Measurements from ENCODE around the gene NLE1.
A peak's percentile ranks its signal among the peaks of the same experiment; 100 is the strongest.
"Not testable (repeated sequence)": the region's sequence is repeated elsewhere in the genome, so short reads cannot be mapped to it uniquely, and the experiment has no call there.

The NLE1 gene

DNA sequence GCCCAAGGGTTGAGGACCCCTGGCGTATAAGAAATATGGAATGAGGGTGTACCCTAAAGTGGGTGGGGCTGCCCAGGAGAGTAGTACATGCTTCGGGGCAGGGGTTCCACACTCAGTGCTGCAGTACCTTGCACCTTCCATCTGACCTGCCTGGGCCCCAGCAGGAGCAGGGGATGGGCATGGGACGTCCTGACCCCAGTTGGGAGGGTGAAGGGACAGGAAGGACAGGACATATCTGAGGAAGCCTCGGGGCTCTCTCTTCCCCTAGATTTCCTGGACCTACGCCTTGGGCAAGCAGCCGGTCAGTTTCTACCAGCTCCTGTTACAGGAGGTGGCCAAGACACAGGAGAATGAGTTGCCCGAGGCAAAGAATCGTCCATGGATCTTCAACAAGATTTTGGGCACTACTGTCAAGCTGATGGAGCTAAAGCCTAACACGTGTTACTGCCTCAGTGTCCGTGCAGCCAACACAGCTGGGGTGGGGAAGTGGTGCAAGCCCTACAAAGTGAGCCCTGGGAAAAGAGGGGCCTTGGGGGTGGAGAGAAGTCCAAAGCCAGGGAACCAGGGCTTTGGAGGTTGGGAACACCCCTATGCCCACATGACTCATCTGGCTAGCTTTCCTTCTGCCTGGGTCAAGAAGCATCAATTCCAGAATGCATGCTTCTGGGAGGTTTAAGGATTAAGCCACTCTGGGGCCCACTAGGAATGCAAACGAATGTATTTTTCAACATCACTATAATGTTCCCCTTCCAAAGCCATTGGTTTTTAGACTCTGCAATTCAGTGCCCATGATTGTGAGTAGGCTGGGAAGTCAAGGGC lies 12.7 kb downstream of the NLE1 start:
- DNase-seq (ENCODE audit: insufficient read length, low spot score) (no peak), FAIRE-seq (no peak)
- TF ChIP-seq POLR2A (IDR thresholded peaks at IDR 0.05; ENCODE audit: low read depth, low read length), result no peak

DNA sequence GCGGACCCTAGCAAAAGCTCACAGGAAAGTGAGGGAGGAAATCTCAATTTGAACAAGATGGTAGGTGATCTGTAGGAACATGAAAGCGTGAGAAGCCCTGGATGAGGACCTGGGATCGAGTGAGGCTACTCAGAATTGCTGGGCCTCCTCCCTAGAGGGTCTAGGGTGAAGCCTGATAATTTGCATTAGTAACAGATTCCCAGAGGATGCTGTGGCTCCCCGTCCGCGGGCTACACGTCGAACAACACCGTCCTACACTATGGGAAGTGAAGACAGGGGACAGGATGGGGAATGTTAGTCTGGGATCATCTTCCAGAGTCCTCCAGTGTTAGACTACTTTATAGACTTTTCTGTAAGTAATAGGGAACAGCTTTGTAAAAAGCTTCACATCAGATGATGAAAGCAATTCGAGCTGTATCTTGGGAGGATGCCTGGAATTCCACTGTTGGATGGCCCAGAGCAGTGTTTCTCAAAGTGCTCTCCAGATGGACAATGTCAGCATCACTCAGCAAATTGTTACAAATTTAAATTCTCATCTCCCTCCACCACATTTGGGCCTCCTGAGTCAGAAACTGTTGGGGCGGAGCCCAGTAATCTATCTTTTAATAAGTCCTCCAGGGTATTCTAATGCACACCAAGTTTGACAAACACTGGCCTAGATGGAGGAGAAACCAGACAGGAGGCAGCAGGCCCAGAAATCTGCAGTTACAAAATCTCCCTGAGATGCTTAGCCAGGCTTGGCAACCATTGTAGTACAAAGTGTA lies 14.2 kb downstream of the NLE1 start:
- no peak for TF ChIP-seq POLR2A (IDR thresholded peaks at IDR 0.05; ENCODE audit: low read depth, low read length)
- FAIRE-seq, result no peak
- no peak for DNase-seq (ENCODE audit: insufficient read length, low spot score)

DNA sequence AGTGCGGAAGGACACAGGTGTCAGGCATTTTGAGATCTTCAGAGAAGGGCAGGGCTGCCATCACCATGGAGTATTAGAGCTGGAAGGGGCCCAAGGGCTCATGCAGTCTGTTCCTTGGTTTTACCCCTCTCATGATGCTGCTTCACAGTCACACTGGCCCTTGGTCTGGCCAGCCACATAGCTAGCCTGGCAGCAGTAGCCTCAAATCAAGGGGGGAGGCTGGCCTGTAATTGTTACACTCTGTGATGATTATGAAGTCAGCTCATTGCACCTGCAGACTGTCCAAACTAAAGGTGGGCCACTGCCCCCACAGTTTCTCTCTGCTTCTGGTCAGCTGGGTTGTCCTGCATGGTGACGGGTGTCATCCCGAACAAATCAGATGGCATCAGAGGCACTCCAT lies 20.8 kb downstream of the NLE1 start, which contains the start of gene FNDC8:
Gene FNDC8 (plus strand): TSS at position 301 of the 400 bp plus-strand sequence. CDS start 79 bp downstream, at position 380.
- no peak for TF ChIP-seq POLR2A (IDR thresholded peaks at IDR 0.05; ENCODE audit: low read depth, low read length)
- FAIRE-seq, result no peak

DNA sequence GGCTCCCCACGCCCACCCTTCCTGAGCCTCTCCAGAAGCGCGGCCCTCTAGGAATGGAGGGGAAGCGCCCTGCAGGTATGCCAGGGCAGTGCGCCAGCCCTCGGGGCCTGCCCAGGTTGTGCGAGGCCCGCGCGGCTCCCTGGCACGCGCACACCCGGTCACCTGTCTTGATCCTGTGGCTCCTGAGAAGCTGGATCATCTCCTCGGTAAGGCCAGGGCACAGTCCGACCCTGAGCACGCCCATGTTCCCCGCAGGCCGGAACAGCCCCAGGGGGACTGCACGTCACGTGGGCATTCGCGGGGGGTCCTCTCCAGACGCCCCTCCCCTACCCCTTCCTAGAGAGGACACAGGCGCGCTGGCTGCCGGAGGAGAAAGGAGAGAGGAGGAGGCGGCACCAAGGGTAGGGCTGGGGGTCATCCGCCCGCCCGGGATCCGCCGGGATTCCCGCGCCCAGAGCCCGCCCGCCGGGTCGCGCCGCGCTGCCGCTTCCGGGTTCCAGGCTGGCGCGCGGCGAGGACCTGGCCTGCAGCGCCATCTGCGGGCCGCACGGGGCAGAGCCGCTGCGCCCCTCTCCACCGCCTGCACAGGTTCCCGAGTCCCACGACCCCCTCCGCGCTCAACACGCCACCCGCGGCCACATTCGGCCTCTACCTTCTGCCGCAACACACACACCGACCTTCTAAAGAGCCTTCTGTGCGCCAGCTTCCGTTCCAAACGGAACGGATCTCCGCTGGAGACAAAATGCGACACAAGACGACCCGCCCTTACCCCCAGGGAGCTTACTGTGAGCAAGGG lies 22.5 kb downstream of the NLE1 start, which contains the start of gene RAD51D:
Gene RAD51D (minus strand): TSS at position 491 of the 796 bp plus-strand sequence. CDS start 247 bp downstream, at position 244.
- FAIRE-seq (no peak), DNase-seq (ENCODE audit: insufficient read length, low spot score) (peak; percentile 87)
- peak; percentile 31; the same call in 1 of the 2 replicates for TF ChIP-seq POLR2A (IDR thresholded peaks at IDR 0.05; ENCODE audit: low read depth, low read length)

More for the DNA sequence above, 20.8 kb downstream of the NLE1 start, which contains the start of gene FNDC8:
- DNase-seq (ENCODE audit: insufficient read length, low spot score), result no peak

DNA sequence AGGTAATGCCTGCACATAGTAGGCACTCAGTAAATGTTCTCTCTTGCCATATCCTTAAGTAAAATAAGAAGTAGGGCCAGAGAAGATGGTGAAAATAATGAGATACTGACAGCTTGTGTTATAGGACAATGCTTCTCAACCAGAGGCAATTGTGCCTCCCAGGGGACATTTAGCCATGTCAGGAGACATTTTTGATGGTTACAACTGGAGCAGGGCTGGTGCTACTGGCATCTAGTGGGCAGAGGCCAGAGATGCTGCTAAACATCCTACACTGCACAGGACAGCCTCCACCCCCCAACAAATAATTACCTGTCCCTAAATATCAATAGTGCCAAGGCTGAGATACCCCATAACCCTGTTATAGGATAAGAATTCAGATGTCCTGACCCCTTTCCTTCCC lies 24.1 kb downstream of the NLE1 start:
- FAIRE-seq (no peak), DNase-seq (ENCODE audit: insufficient read length, low spot score) (no peak)
- no peak for TF ChIP-seq POLR2A (IDR thresholded peaks at IDR 0.05; ENCODE audit: low read depth, low read length)

DNA sequence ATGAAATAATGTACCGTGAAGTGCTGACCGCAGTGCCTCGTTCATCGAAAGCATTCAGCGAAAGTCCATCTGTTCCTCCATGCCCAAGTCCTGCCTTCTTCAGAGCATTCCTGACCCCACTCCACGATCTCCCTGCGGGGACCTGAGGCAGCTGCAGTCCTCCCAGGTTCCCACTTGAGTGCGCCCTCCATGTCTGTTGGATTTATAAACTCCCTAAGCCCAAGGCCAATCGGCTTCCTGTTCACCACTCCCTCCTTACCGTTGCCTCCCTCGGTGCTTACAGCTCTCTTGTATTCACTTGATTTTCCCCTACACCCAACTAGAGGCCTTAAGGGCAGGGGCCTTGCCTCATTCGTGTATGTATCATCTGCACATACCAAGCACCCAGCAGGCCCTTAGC lies 25.3 kb downstream of the NLE1 start:
- FAIRE-seq (no peak), DNase-seq (ENCODE audit: insufficient read length, low spot score) (no peak)
- TF ChIP-seq POLR2A (IDR thresholded peaks at IDR 0.05; ENCODE audit: low read depth, low read length), result no peak

DNA sequence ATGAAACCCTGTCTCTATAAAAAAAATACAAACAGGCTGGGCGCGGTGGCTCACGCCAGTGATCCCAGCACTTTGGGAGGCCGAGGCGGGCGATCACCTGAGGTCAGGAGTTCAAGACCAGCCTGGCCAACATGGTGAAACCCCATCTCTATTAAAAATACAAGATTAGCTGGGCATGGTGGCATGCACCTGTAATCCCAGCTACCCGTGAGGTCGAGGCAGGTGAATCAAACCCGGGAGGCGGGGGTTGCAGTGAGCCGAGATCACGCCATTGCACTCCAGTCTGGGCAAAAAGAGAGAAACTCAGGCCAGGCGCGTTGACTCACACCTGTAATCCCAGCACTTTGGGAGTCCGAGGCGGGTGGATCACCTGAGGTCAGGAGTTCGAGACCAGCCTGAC lies 31.3 kb downstream of the NLE1 start:
- FAIRE-seq, result not testable (repeated sequence)

DNA sequence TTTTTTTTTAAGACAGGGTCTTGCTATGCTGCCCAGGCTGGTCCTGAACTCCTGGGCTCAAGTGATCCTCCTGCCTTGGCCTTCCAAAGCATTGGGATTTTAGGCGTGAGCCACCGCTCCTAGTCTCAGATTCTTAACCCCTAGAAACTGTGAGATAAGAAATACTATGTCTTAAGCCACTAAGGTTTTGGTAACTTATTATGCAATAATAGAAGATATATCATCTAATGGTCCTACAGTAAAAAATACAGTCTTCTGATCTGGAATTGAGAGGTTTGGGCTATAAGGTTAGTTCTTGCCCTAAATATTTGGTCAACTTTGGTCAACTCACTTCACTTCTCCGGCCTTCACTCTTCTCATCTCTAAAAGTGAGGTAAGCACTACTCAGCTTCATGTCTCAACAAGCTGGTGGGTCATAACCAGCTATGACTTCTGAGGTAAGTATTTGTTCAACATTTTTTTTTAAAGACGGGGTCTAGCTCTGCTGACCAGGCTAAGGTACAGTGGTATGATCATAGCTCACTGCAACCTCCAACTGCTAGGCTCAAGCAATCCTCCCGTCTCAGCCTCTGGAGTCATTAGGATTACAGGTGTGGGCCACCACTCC lies 37.2 kb downstream of the NLE1 start:
- no peak for TF ChIP-seq POLR2A (IDR thresholded peaks at IDR 0.05; ENCODE audit: low read depth, low read length)
- no peak for FAIRE-seq
- DNase-seq (ENCODE audit: insufficient read length, low spot score), result no peak

More for the DNA sequence above, 31.3 kb downstream of the NLE1 start:
- not testable (repeated sequence) for DNase-seq (ENCODE audit: insufficient read length, low spot score)

DNA sequence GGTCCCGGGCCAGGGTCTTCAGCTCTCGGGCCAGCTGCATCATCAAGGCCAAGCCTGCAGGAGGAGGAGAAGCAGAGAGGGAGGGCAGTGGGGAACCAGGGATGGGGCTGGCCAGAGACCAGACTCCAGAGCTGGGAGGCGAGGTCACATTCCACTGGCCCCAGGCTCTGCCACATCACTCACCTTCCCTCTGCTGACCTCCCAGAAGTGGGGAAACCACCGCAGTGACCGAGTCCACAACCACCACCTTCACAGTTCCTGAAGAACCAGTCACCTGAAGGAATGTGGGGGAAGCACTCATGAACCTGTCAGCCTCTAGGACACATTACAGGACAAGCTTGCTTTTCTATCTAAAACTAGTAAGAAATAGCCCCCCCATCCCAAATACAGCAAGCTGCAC lies 38.8 kb downstream of the NLE1 start:
- no peak for DNase-seq (ENCODE audit: insufficient read length, low spot score)
- no peak for FAIRE-seq
- no peak for TF ChIP-seq POLR2A (IDR thresholded peaks at IDR 0.05; ENCODE audit: low read depth, low read length)

DNA sequence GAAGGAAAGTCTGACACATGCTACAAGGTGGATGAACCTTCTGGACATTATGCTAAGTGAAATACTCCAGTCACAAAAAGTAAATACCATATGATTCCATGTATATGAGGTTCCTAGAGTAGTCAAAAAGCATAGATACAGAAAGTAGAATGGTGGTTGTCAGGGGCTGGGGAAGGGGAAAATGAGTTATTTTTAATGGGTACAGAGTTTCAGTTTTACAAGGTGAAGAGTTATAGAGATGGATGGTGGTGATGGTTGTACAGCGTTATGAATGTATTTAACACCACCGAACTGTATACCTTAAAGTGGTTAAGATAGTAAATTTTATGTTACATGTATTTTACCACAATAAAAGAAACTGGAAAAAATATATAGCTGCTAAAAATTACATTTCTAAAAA lies 40.4 kb downstream of the NLE1 start:
- DNase-seq (ENCODE audit: insufficient read length, low spot score) (no peak), FAIRE-seq (no peak)
- TF ChIP-seq POLR2A (IDR thresholded peaks at IDR 0.05; ENCODE audit: low read depth, low read length), result no peak

DNA sequence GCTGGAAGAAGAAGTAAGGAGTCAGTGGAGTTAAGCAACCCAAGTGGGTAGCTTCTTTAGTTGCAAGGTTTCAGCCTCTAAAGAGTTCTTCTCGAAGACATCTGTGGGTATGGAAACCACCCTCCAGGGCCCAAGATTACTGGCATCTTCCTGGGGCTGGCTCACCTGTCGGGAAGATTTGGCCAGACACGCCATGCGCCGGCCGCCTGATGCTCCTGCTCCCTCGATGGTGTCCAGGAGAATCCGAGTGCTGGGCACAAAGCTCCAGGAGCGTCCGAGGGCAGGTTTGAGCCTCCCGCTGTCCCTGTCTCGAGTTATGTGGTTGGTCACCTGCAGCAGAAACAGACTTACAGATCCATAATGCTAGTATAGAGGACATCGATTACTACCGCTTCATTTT lies 41.1 kb downstream of the NLE1 start:
- TF ChIP-seq POLR2A (IDR thresholded peaks at IDR 0.05; ENCODE audit: low read depth, low read length), result no peak
- no peak for FAIRE-seq
- DNase-seq (ENCODE audit: insufficient read length, low spot score), result no peak

DNA sequence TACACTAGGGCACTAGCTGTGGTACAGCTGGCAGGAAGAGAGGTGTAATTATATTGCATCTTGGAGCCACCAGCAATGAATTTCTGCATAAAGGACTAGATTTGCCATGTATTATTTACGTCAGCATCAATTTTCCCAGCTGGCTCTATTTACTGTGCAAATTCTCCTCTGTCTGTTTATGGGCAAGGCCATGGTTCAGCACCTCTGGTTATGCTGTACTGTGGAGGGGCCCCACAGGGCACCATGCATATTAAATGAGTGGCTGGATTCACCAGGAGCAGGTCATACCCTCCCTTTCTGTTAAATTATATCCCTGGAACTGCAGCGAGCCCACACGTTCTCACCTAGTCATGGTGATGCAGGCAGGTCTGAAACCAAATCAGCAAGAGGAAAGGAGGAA lies 42.2 kb downstream of the NLE1 start:
- DNase-seq (ENCODE audit: insufficient read length, low spot score) (no peak), FAIRE-seq (no peak)
- no peak for TF ChIP-seq POLR2A (IDR thresholded peaks at IDR 0.05; ENCODE audit: low read depth, low read length)

DNA sequence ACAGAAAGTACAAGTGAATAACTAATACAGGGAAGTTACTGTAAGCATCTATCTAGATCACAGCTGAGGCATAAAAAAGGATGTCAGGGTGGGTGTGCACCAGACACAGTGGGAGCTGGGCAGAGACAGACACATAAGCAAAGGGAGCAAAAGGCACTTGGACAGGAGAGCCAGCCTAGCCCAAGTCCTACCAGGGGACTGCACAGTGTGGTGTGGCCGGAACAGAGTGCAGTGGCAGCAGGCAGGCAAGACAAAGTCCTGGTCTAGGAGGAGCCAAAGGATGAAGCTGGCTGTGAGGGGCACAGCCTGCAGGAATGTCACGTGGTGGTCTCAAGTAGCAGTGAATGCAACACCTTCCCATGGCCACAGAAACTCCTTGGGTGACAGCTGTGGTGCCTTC lies 44.3 kb downstream of the NLE1 start:
- FAIRE-seq (no peak), DNase-seq (ENCODE audit: insufficient read length, low spot score) (no peak)
- no peak for TF ChIP-seq POLR2A (IDR thresholded peaks at IDR 0.05; ENCODE audit: low read depth, low read length)

Measured in H54 (cell line).